ENCODE measurements around the gene BET1. TPM values are rescaled to one million over a fixed set of nuclear protein-coding genes. Genes with fewer than 3 reads are reported as not detected.
"Not testable (repeated sequence)": the region's sequence is repeated elsewhere in the genome, so short reads cannot be mapped to it uniquely, and the experiment has no call there.

Gene BET1
- total RNA-seq, 4 donors from 2014 or later = 26.1 to 44.6 (median 30.2) TPM

- Histone ChIP-seq H3K27ac (no peak overlapping the region), H3K36me3 (no peaks in the 10 kb centered on the region), H3K4me1 (no peaks in the 10 kb centered on the region), H3K27me3 (no peaks in the 10 kb centered on the region), H3K9me3 (no peaks in the 10 kb centered on the region), H3K4me3 (no peak overlapping the region)
- TF ChIP-seq CTCF (IDR thresholded peaks at IDR 0.05) (no peak), POLR2A (IDR thresholded peaks at IDR 0.05) (no peak)
- no peak for DNase-seq
Measured at GRCh38 chr7:94029976-94030375, 25.8 kb upstream of the BET1 start.

GRCh38 chr7:94028768-94029167 lies 24.6 kb upstream of the BET1 start:
- H3K9me3 ChIP-seq = no peaks in the 10 kb centered on the region
- no peaks in the 10 kb centered on the region for H3K36me3 ChIP-seq
- no peaks in the 10 kb centered on the region for H3K4me1 ChIP-seq
- H3K27ac ChIP-seq = no peak overlapping the region
- no peak for TF ChIP-seq CTCF (IDR thresholded peaks at IDR 0.05)
- no peak for TF ChIP-seq POLR2A (IDR thresholded peaks at IDR 0.05)
- H3K27me3 ChIP-seq = no peaks in the 10 kb centered on the region
- no peak overlapping the region for H3K4me3 ChIP-seq
- DNase-seq = no peak

GRCh38 chr7:94026619-94027018 lies 22.5 kb upstream of the BET1 start:
- not testable (repeated sequence) for H3K9me3 ChIP-seq, H3K4me3 ChIP-seq, H3K27me3 ChIP-seq, DNase-seq, H3K27ac ChIP-seq, H3K4me1 ChIP-seq, H3K36me3 ChIP-seq

- DNase-seq = no peak
- H3K4me1 ChIP-seq = no peaks in the 10 kb centered on the region
- H3K4me3 ChIP-seq = no peak overlapping the region
- H3K27me3 ChIP-seq = no peaks in the 10 kb centered on the region
- TF ChIP-seq POLR2A (IDR thresholded peaks at IDR 0.05) (no peak), CTCF (IDR thresholded peaks at IDR 0.05) (no peak)
- no peak overlapping the region for H3K27ac ChIP-seq
- H3K9me3 ChIP-seq = no peaks in the 10 kb centered on the region
- no peaks in the 10 kb centered on the region for H3K36me3 ChIP-seq
Measured at GRCh38 chr7:94022550-94022949, 18.4 kb upstream of the BET1 start.

- Histone ChIP-seq H3K27ac (no peak overlapping the region), H3K9me3 (no peaks in the 10 kb centered on the region), H3K4me3 (no peak overlapping the region), H3K36me3 (no peaks in the 10 kb centered on the region), H3K4me1 (no peaks in the 10 kb centered on the region), H3K27me3 (no peaks in the 10 kb centered on the region)
- TF ChIP-seq POLR2A (IDR thresholded peaks at IDR 0.05) (no peak), CTCF (IDR thresholded peaks at IDR 0.05) (no peak)
- no peak for DNase-seq
Measured at GRCh38 chr7:94016786-94017185, 12.6 kb upstream of the BET1 start.

- TF ChIP-seq CTCF (IDR thresholded peaks at IDR 0.05) = no peak
- no peak for TF ChIP-seq POLR2A (IDR thresholded peaks at IDR 0.05)
- Histone ChIP-seq H3K36me3 (no peaks in the 10 kb centered on the region), H3K4me3 (no peak overlapping the region), H3K27me3 (no peaks in the 10 kb centered on the region), H3K4me1 (no peaks in the 10 kb centered on the region), H3K9me3 (no peaks in the 10 kb centered on the region), H3K27ac (no peak overlapping the region)
- no peak for DNase-seq
Measured at GRCh38 chr7:94015538-94015937, 11.4 kb upstream of the BET1 start.
